ENCODE results near the gene HNF4A.

DNA sequence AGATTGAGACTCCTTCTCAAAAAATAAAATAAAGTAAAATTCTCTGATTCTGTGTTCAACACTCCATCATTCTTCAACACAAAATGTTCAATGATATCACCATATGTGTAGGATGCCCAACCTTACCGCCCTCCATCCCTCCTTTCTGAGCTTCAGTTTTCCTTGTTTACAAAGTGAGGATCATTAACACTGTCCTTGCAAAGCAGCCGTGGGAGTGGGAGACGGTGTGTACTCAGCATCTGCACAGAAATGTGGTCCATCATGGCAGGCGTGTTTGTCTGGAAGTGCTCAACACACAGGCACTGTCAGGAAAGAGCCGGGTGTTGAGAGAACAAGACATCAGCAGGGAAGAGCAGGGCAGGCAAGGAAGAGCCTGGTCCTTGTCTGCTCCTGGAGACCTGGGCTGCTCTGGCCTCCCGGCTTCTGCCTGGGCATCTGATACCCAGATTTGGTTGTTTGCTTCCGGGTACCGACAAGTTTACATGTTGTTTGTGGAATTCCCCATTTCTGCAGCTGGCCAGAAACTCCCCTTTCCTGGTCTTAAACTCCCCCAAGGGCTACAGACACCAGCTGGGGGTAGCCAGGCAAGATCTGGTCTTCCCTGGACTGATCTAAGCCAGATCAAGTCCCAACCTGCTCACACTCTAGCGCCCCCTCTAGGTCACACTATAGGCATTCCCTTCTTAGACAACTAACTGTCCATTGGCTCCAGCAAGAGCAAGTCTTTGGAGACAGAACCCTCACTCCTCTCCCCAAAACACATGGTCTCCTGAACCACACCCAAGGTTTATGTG, 93.5 kb downstream of the HNF4A start:
- peak; percentile 73 for TF ChIP-seq CTCF (IDR thresholded peaks at IDR 0.05)
- TF ChIP-seq MYBL2 (CRISPR knock-in tag; IDR thresholded peaks at IDR 0.05), result no peak
- no peak for TF ChIP-seq CREB1 (CRISPR knock-in tag; IDR thresholded peaks at IDR 0.05)
- no peak for TF ChIP-seq CBFB (CRISPR knock-in tag; IDR thresholded peaks at IDR 0.05; ENCODE audit: low read depth)
- TF ChIP-seq, protein P1, sequence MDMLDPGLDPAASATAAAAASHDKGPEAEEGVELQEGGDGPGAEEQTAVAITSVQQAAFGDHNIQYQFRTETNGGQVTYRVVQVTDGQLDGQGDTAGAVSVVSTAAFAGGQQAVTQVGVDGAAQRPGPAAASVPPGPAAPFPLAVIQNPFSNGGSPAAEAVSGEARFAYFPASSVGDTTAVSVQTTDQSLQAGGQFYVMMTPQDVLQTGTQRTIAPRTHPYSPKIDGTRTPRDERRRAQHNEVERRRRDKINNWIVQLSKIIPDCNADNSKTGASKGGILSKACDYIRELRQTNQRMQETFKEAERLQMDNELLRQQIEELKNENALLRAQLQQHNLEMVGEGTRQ (CRISPR knock-in tag; IDR thresholded peaks at IDR 0.05), result no peak
- TF ChIP-seq, protein P2, sequence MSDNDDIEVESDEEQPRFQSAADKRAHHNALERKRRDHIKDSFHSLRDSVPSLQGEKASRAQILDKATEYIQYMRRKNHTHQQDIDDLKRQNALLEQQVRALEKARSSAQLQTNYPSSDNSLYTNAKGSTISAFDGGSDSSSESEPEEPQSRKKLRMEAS (CRISPR knock-in tag; IDR thresholded peaks at IDR 0.05), result no peak
- TF ChIP-seq TEAD4 (CRISPR knock-in tag; IDR thresholded peaks at IDR 0.05), result no peak
- no peak for TF ChIP-seq ZNF232 (CRISPR knock-in tag; IDR thresholded peaks at IDR 0.05)
- TF ChIP-seq E2F4 (CRISPR knock-in tag; IDR thresholded peaks at IDR 0.05; ENCODE audit: borderline replicate concordance, low read depth), result no peak
- no peak for TF ChIP-seq PRDM15 (CRISPR knock-in tag; IDR thresholded peaks at IDR 0.05)
